ENCODE data around the gene GREB1. TPM values are rescaled to one million over a fixed set of nuclear protein-coding genes. Genes with fewer than 3 reads are reported as not detected.

The GREB1 gene
- total and polyA plus RNA-seq, 9 donors, result 104 to 723 (median 232) TPM

DNA sequence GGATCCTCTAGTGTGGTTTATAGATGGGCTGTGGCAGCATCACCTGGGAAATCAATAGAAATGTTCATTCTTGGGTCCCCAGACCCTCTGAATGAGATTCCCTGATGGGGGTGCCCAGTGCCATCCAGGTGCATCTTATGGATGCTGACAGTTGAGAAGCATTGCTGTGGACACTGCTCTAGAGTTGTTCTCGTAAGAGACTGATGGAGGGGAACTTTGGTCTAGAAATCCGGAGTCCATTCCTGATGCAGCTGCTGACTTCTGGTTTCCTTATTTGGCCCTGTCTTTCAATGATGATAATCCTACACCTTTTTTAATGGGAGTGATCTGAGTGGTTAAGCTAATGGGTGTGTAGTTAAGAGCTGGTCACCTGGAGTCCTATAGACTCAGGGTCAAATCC lies 39.5 kb upstream of the GREB1 start:
- H3K4me1 ChIP-seq (ENCODE audit: insufficient read depth), result peaks cover 11% of the 10 kb centered on the region
- TF ChIP-seq EP300 (IDR thresholded peaks at IDR 0.05) (no peak), POLR2A (IDR thresholded peaks at IDR 0.05) (no peak), CTCF (IDR thresholded peaks at IDR 0.05) (no peak)
- H3K27ac ChIP-seq, result peak overlapping the region in 1 of 2 donors; percentile 83
- no peak for DNase-seq
- H3K4me3 ChIP-seq, result no peak overlapping the region
- no peaks in the 10 kb centered on the region for H3K27me3 ChIP-seq
- WGBS, 3 donors, result 86 to 98% (median 94%) methylated on average over 2 of the region's 2 CpGs
- H3K36me3 ChIP-seq, result no peaks in the 10 kb centered on the region
- H3K9me3 ChIP-seq, result no peaks in the 10 kb centered on the region
- intact Hi-C loops (cut with DNase I), result no loop called here

DNA sequence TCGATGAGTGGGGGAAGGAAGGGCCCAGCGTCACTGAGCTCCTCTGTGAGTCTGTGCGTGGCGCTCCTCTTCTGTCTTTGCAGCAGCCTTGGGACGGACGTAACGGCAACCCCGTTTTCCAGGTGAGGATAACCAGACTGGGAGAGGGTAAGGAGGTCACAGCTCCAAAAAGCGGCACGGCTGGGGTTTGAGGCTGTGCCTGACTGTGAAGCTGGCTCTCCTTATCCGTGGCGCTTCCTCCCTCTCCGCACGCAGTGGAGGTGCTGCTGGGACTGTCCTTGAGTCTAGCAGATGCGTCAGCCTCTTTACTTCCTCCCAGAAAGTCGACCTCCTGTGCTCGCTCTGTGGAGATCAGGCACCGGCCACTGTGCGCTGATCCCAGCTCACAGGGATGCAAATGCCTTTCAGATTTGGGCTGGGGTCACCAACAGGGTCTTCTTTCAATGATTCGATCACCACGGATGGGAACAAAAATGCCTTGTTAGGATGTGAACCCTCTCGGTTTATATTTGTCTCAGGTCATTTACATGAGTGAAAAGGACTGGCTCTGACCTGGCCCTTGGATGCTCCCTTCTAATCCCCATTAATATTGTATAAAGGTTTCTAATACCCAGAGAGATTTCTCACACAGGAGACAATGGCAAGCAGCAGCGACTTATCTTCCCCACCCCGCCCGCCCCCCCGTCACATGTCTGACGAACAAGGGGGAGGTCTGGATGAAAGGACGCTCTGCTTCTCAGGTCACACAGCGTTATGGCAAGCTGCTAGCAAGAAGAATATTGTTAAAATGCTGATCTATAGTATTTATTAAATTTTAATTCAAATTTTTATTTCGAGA lies 37.8 kb upstream of the GREB1 start:
- no peaks in the 10 kb centered on the region for H3K27me3 ChIP-seq
- 4 to 25% (median 6%) methylated on average over 30 of the region's 30 CpGs for WGBS, 3 donors
- intact Hi-C loops (cut with DNase I), result loop anchor here in 1 of 4 donors (5.0 kb wide), 1 partner anchor 36 kb away; the partner anchor contains the start of gene GREB1
- no peaks in the 10 kb centered on the region for H3K9me3 ChIP-seq
- H3K36me3 ChIP-seq, result no peaks in the 10 kb centered on the region
- peak; percentile 79 to 82 (median 81) for DNase-seq
- peaks cover 17% of the 10 kb centered on the region for H3K4me1 ChIP-seq (ENCODE audit: insufficient read depth)
- TF ChIP-seq POLR2A (IDR thresholded peaks at IDR 0.05), result peak; percentile 49
- no peak for TF ChIP-seq CTCF (IDR thresholded peaks at IDR 0.05)
- TF ChIP-seq EP300 (IDR thresholded peaks at IDR 0.05), result no peak
- peak overlapping the region; percentile 2 to 83 for H3K27ac ChIP-seq
- H3K4me3 ChIP-seq, result peak overlapping the region; percentile 21

DNA sequence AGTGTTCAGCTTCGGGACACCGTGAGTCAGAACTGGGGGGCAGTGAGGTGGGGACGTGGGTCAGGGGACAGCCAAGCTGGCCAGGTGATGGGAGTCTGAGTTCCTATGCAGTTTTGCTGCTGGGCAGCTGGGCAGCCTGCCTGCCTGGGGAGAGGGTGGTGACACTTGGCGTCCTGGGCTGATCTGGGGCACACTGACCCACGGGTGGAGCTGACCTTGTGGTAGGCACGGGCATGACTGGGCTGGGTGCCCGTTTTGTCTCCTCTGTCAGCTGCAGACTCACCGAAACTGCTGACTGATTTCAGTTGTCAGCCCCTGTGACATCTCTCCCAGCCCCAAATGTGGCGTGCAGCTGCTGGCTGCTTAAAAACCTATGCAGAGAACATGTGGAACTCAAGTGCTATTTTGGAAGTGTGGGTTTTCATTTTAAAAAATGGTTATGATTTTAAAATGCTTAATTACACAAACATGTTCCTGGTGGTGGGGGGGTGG lies 35.3 kb upstream of the GREB1 start:
- H3K4me1 ChIP-seq (ENCODE audit: insufficient read depth), result peaks cover 23% of the 10 kb centered on the region
- H3K27ac ChIP-seq, result peak overlapping the region; percentile 39 to 83
- intact Hi-C loops (cut with DNase I), result loop anchor here in 1 of 4 donors (5.0 kb wide), 1 partner anchor 34 kb away; the partner anchor contains the start of gene GREB1
- H3K9me3 ChIP-seq, result no peaks in the 10 kb centered on the region
- H3K4me3 ChIP-seq, result no peak overlapping the region
- 4 to 12% (median 8%) methylated on average over 9 of the region's 9 CpGs for WGBS, 3 donors
- no peak for TF ChIP-seq POLR2A (IDR thresholded peaks at IDR 0.05)
- TF ChIP-seq EP300 (IDR thresholded peaks at IDR 0.05), result no peak
- TF ChIP-seq CTCF (IDR thresholded peaks at IDR 0.05), result no peak
- DNase-seq, result peak; percentile 54 to 78 (median 76)
- no peaks in the 10 kb centered on the region for H3K27me3 ChIP-seq
- no peaks in the 10 kb centered on the region for H3K36me3 ChIP-seq

- intact Hi-C loops (cut with DNase I), result loop anchor here in 1 of 4 donors (5.0 kb wide), 1 partner anchor 33 kb away; the partner anchor contains the start of gene GREB1
- DNase-seq, result peak in 2 of 5 donors; percentile 12 to 47
- Histone ChIP-seq H3K27me3 (no peaks in the 10 kb centered on the region), H3K9me3 (no peaks in the 10 kb centered on the region), H3K4me1 (ENCODE audit: insufficient read depth) (peaks cover 20% of the 10 kb centered on the region), H3K4me3 (no peak overlapping the region), H3K36me3 (no peaks in the 10 kb centered on the region), H3K27ac (peak overlapping the region; percentile 39 to 83)
- no peak for TF ChIP-seq EP300 (IDR thresholded peaks at IDR 0.05)
- TF ChIP-seq CTCF (IDR thresholded peaks at IDR 0.05), result no peak
- no peak for TF ChIP-seq POLR2A (IDR thresholded peaks at IDR 0.05)
- WGBS, 3 donors, result 8 to 22% (median 12%) methylated on average over 4 of the region's 4 CpGs
These were observed 34.6 kb upstream of the GREB1 start for GRCh38 chr2:11499081-11499743.

All from ovary (tissue), 9 donors.